Ishikawa (cell line): ENCODE results near the gene SAMSN1.

Experiments
- CEBPB ChIP-seq: IDR thresholded peaks from 2 replicates; pipeline ENCODE4 v1.6.1; 2012
- CREB1 ChIP-seq: IDR thresholded peaks from 2 replicates; pipeline ENCODE4 v1.6.1; 2012; ENCODE audit warnings: low read depth
- EGR1 ChIP-seq: IDR thresholded peaks from 2 replicates; pipeline ENCODE4 v1.6.1; 2012
- EP300 ChIP-seq: IDR thresholded peaks from 2 replicates; pipeline ENCODE4 v1.6.1; 2012; ENCODE audit warnings: borderline replicate concordance
- FOXM1 ChIP-seq: IDR thresholded peaks from 2 replicates; pipeline ENCODE4 v1.6.1; 2012; ENCODE audit warnings: low read depth, borderline replicate concordance
- MAX ChIP-seq: IDR thresholded peaks from 2 replicates; pipeline ENCODE4 v1.6.1; 2012
- NFIC ChIP-seq: IDR thresholded peaks from 2 replicates; pipeline ENCODE4 v1.6.1; 2012
- RAD21 ChIP-seq: IDR thresholded peaks from 2 replicates; pipeline ENCODE4 v1.6.1; 2012; ENCODE audit warnings: low read depth
- REST ChIP-seq: IDR thresholded peaks from 2 replicates; pipeline ENCODE4 v1.6.1; 2012; ENCODE audit warnings: low read depth, mild to moderate bottlenecking
- TAF1 ChIP-seq: IDR thresholded peaks from 2 replicates; pipeline ENCODE4 v1.6.1; 2012; ENCODE audit warnings: low read depth, mild to moderate bottlenecking
- TCF12 ChIP-seq: IDR thresholded peaks from 2 replicates; pipeline ENCODE4 v1.6.1; 2012; ENCODE audit warnings: low read depth
- TEAD4 ChIP-seq: IDR thresholded peaks from 2 replicates; pipeline ENCODE4 v1.6.1; 2012
- USF1 ChIP-seq: IDR thresholded peaks from 2 replicates; pipeline ENCODE4 v1.6.1; 2012
- YY1 ChIP-seq: IDR thresholded peaks from 2 replicates; pipeline ENCODE4 v1.6.1; 2012; ENCODE audit warnings: low read depth
- ZBTB7A ChIP-seq: IDR thresholded peaks from 2 replicates; pipeline ENCODE4 v1.6.1; 2012; ENCODE audit warnings: low read depth

SAMSN1 gene

GRCh38 chr21:14487490-14488432 is 58.4 kb downstream of the SAMSN1 start:
- TF ChIP-seq CEBPB (no peak), RAD21 (no peak), EGR1 (no peak), MAX (no peak), TCF12 (no peak), TEAD4 (no peak), REST (no peak), TAF1 (no peak)

- no peak for TF ChIP-seq FOXM1
- TF ChIP-seq USF1 = no peak
- no peak for TF ChIP-seq NFIC
- no peak for TF ChIP-seq TAF1
- no peak for TF ChIP-seq TCF12
- TF ChIP-seq RAD21 = no peak
- TF ChIP-seq REST = no peak
- TF ChIP-seq EP300 = no peak
- TF ChIP-seq EGR1 = no peak
- TF ChIP-seq YY1 = no peak
- no peak for TF ChIP-seq ZBTB7A
- no peak for TF ChIP-seq CREB1
Measured at GRCh38 chr21:14486869-14487268, 59.2 kb downstream of the SAMSN1 start.

GRCh38 chr21:14484188-14485009 is 61.7 kb downstream of the SAMSN1 start:
- TF ChIP-seq USF1 = no peak
- TF ChIP-seq CREB1 = no peak
- no peak for TF ChIP-seq TAF1

GRCh38 chr21:14483296-14483695 is 62.8 kb downstream of the SAMSN1 start:
- TF ChIP-seq TEAD4 (no peak), USF1 (no peak), TAF1 (no peak), MAX (no peak), RAD21 (no peak), YY1 (no peak)

- TF ChIP-seq YY1 (no peak), EGR1 (no peak), EP300 (no peak), TEAD4 (no peak), FOXM1 (no peak), MAX (no peak), ZBTB7A (no peak), NFIC (no peak), RAD21 (no peak), TAF1 (no peak), USF1 (no peak), TCF12 (no peak)
Measured at GRCh38 chr21:14482165-14482564, 64.0 kb downstream of the SAMSN1 start.
